Stimulated activated CD4-positive, alpha-beta T cell treated with anti-CD3 and anti-CD28 coated beads, Interleukin-1b, Interleukin-23, amount 100 ng/mL, for 24 hours (primary cell): Measurements from ENCODE around the gene TAX1BP3.
A peak's percentile ranks its signal among the peaks of the same experiment; 100 is the strongest.
"Not testable (repeated sequence)": the region's sequence is repeated elsewhere in the genome, so short reads cannot be mapped to it uniquely, and the experiment has no call there.

ENCODE experiments used
- DNase-seq, 4 experiments: peaks; one replicate each; pipeline ENCODE4 v3.0.0-alpha.2; 2020; ENCODE audit warnings: low read depth in 4 of 4, low spot score in 1 of 4

TAX1BP3 gene, protein sequence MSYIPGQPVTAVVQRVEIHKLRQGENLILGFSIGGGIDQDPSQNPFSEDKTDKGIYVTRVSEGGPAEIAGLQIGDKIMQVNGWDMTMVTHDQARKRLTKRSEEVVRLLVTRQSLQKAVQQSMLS

DNA sequence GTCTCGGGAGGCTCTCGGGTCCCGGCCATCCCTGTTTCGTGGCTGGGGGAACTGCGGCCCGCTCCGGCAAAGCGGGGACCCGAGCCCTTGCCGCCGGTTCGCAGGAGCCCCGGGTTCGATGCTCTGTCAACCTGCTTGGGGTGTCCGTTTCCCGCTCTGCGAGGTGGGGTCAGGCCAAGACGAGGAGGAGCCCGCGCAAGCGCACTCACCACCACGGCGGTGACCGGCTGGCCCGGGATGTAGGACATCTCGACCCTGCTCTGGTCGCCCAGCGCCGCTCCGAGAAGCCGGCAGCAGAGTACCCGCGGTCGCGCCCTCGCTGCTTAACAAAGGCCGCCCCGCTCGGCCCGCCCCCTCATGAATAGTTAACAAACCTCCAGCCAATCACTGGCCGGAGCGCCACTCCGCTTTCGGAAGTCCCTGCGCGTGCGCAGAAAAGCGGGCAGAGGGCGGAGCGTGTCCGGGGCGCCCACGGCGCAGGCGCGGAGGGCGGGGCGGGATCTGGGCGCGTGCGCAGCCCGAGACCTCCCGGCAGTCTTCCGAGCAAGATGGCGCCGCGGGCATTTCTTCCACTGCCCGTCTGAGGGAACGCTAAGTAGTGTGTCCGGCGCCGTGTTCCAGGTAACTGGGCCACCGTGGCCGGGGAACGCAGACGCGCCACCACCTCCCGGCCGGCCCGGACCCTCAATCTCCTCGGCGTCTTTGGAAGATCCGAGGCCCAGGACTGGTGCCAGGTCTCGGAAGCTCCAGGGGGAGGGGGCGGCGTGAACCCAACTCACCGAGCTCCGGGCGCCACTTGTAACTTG is at the start of gene TAX1BP3, which contains the start of gene EMC6:
Gene TAX1BP3 (minus strand): TSS at position 300 of the 806 bp plus-strand sequence. CDS start 52 bp downstream, at position 248.
Gene EMC6 (plus strand): TSS at position 534 of the 806 bp plus-strand sequence. CDS start 335 bp downstream, outside the sequence.
- DNase-seq, result peak; percentile 96 to 99 (median 98)

- DNase-seq, result no peak
Measured at GRCh38 chr17:3715296-3715695, 46.9 kb upstream of the TAX1BP3 start.

DNA sequence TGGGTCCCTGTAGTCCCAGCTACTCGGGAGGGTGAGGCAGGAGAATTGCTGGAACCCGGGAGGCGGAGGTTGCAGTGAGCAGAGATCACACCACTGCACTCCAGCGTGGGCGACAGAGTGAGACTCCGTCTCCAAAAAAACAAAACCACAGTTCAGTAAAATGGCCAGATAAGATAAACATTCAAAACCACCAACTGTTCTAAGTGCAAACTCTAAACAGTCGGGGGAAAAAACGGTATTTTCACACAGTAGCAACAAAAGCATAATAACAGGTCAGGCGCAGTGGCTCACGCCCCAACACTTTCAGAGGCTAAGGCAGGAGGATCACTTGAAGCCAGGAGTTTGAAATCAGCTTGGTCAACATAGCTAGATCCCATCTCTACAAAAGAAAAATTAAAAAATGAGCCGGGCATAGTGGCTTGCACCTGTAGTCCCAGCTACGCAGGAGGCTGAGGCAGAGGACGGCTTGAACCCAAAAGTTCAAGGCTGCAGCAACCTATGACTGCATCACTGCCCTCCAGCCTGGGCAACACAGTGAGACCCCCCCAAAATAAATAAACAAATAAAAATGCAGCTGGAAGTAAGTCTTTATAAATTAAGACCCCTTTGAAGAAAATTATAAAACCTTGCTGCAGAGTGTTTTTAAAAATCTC is 44.6 kb upstream of the TAX1BP3 start:
- DNase-seq, result no peak

DNA sequence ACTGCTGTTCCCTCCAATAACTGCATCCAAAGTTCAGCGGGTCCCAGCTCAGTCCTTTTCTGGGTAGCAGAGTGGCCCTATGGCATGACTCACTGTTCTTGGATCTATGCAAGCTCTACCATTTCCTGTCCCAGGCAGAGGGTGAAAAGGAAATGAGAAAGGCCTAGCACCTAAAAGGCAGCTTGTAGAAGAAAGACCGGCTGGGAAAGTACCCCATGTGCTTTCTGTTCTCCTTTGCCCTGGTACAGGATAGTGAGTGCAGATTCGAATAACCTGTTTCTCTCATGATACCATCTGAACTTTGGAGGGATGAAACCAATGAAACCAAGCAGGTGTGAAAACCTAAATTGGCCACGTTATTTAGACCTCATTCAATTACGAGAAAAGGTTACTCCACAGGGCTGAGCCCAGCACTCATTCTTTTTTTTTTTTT is 42.6 kb upstream of the TAX1BP3 start:
- DNase-seq, result peak in 3 of 4 experiments; percentile 47 to 65 (median 49)

DNA sequence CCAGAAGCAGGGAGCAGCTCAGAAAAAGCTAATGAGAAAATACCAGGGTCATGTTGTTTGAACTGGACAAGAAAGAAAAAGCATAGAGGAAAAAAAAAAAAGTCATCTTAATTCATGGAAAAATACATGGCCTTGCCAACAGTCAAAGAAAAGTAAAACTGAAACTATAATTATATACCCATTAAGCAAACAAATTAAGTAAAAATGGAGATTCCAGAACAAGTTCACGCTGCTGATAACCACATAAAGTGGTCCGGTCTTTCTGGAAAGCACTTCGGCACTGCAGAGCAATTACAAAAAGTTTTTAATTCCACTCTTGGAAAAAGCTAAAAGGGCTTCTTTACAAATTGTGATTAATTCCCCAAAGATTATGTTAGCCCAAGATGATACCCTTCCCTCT is 40.0 kb upstream of the TAX1BP3 start:
- no peak for DNase-seq

DNA sequence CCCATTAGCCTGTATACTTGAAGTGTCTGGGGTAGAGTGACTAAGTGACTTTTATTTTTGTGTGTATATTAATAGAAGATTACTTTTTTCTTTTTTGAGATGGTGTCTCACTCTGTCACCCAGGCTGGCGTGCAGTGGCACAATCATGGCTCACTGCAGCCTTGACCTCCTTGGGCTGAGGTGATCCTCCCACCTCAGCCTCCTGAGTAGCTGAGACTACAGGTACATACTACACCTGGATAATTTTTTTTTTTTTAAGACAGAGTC is 37.3 kb upstream of the TAX1BP3 start:
- DNase-seq, result not testable (repeated sequence)

DNA sequence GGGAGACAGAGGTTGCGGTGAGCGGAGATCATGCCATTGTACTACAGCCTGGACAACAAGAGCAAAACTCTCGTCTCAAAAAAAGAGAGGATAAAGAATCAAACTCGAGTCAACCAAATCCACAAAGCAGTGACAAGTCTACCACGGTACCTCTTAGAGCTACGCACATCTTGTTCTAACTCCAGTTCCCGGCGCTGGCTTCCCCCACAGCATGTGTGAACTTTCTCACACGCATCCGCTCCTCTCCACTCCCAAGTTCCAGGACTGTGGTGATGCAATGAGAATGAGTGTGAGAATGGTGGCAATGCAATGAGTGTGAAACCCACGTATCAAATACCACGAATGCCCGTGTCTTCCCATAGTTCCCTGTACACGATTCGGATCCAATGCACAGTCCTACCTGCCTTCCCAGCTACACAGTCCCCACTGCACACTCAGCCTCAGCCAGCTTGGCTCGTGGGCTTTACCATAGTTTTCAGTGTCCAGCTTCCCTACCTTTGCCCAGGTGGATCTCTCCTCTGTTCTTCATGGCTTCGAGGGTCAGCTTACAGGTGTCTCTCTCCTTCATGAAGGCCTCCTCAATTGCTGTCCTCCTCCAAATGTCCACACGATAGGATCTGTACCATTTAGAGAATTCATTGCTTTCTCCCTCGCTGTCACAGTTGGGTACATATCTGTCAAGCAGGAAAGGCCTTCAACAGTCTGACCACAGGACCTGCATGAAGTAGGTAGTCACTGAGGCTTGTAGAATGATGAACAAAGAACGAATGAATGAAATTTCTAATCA is 36.7 kb upstream of the TAX1BP3 start:
- DNase-seq, result no peak

DNA sequence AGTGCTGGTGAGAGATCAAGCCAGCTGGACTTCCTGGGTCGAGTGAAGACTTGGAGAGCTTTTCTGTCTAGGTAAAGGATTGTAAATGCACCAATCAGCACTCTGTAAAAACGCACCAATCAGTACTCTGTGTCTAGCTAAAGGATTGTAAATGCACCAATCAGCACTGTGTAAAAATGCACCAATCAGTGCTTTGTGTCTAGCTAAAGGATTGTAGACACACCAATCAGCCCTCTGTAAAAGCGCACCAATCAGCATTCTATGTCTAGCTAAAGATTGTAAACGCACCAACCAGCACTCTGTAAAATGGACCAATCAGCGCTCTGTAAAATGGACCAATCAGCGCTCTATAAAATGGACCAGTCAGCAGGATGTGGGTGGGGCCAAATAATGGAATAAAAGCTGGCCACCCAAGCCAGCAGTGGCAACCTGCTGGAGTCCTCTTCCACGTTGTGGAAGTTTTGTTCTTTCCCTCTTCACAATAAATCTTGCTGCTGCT is 33.7 kb upstream of the TAX1BP3 start:
- not testable (repeated sequence) for DNase-seq

- DNase-seq, result no peak
Measured at GRCh38 chr17:3699951-3700350, 31.6 kb upstream of the TAX1BP3 start.

- no peak for DNase-seq
Measured at GRCh38 chr17:3698139-3698538, 29.8 kb upstream of the TAX1BP3 start.

- no peak for DNase-seq
Measured at GRCh38 chr17:3697103-3697476, 28.7 kb upstream of the TAX1BP3 start.

DNA sequence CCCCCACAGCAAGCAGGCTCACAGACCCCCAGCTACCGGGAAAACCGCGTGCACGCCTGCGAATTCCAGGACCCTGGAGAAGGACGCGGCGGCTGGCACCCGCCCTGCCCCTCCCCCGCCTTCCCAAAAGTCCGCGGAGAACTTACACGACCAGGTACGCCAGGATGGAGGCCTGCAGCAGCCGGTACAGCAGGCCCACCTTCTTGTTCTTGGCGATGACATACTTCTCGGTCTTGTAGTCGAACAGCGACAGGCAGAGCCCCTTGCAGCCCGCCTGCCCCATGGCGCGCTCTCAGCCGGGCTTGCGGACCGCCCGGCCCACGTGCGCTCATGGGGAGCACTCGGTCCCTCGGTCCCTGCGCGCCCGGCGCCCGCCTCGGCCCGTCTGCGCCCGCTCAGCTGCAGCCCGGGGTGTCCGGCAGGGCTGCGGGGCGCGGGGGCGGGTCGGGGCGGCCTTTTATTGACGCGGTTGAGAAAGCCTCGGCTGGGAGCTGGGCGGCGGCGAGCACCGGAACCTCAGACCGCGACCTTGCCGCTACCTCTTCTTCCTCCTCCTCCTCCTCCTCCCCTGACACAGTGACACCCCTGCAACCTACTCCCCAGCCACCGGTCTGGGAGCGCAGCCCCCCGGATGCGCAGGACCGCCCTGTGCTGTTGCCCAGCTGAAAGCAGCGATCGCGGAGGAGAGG is 27.5 kb upstream of the TAX1BP3 start, which contains the start of gene P2RX5:
Gene P2RX5 (minus strand): TSS at position 433 of the 689 bp plus-strand sequence. CDS start 150 bp downstream, at position 283.
- peak in 1 of 4 experiments; percentile 35 for DNase-seq

DNA sequence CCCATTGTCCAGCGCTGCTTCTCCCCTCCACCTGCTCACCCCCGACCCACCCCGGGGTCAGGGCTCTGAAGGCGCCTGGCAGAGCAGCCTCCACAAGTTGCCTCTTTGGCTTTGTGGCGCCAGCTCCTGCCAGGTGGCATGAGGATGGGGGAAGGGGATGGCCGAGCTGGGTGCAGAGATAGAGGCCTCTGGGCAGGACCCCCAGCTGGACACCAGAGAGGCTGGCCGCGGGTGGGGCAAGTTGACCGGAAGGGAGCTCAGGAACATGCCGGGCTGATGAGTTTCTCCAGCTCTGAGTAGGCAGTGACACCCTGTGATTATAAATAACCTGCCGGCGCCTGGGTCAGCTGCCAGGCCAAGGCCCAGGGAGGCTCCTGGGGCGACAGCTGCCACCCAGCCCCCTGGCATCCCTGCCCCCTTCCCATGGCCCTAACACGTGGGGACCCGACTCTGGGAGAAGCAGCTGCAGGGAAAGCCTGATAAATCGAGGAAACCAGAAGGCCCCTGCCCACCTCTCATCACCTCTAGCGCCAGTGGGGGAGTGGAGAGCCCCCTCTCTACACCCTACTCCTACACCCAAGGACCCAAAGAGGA is 26.8 kb upstream of the TAX1BP3 start:
- no peak for DNase-seq

- no peak for DNase-seq
Measured at GRCh38 chr17:3693829-3694231, 25.5 kb upstream of the TAX1BP3 start.

DNA sequence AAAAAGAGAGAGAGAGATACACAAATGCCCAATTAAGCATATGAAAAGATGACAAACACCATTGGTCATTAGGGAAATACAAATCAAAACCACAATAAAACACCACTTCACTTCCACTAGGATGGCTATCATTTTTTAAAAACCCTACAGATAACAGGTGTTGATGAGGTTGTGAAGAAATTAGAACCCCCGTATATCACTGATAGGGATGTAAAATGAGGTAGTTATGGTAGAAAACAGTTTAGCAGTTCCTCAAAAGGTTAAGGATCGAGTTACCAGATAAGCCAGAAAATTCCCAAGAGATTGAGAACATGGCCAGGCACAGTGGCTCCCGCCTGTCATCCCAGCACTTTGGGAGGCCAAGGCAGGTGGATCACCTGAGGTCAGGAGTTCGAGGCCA is 24.8 kb upstream of the TAX1BP3 start:
- no peak for DNase-seq

- DNase-seq, result no peak
Measured at GRCh38 chr17:3692346-3692745, 24.0 kb upstream of the TAX1BP3 start.

DNA sequence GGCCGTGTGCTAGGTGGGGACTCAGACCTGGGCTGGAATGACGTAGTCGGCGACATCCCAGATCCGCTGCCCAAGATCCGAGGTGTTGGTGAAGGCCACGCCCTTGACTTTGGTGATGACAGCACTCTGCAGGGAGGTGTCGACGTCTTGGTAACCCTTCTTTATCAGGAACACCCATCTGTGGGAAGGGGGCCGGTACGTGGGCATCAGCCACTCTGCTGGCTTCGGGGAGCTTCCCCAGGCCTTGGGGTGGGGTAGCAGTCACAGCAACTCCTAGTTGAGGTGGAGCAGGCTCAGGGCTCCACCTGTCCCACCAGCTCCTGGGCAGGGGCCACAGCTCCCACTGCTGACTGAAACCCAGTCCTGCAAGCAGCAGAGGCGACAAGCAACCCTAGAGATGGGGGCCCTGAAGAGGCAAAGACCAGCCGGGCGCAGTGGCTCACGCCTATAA is 23.3 kb upstream of the TAX1BP3 start:
- DNase-seq, result no peak

DNA sequence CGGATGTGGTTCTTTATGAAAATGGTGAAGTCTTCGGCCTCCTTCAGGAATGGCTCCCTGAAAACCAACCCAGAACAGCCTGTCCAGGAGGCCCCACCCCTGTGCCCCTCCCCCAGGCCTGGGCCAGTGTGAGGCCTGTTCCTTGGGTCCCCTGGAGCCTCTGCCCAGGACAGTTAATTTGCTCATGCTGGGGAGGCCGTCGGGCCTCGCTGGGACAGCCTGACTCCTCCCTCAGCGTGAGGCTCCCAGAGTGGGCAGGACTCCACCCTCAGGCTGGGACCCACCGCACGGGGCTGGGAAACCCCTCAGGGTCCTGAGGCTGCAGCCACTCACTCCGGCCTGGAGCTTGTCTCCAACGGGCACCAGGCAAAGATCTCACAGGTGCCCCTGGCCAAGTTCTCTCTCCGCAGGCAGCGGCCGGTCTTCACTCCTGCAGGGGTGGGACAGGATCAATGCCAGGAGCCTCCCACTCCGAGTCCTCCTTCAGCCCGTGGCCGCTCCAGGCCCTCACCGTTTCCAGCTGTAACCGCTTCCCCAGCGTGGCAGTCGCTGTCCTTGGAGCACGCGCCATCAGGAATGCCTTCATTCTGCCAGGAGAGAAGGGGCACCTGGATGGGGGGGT is 21.8 kb upstream of the TAX1BP3 start:
- no peak for DNase-seq

DNA sequence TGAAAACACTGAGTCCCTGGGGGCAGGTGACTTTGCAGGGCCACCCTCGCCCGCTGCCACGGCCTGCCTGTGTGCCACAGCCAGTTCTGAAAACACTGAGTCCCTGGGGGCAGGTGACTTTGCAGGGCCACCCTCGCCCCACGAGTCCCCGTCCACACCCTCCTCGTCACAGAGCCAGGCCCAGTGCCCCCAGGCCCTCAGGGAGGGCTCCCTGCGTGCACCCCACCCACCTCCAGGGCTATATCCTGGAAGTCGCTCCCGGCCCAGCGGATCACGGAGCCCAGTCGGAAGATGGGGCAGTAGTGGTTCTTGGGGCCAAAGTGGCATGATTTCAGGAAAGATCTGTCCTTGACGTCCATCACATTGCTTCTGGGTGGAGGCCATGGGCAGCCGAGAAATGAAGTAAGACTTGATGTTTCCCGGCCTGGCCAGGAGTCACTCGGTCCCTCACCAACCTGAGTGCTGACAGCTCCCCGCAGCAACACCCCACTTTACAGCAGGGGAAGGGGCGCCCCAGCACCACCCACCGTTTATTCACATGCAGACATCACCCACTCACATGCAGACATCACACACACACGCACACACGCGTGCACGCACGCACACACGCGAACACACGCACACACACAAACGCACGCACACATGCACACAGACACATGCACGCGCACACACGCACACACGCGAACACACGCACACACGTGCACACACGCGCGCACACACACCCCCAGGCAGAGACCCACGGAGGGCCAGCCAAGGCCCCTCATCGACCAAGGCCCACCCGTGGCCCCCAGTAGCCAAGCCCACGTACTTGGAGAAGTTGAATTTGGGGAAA is 21.1 kb upstream of the TAX1BP3 start:
- no peak for DNase-seq
